GM12873 (cell line): ENCODE results near the gene SLC39A3.

ENCODE experiments used
- TF ChIP-seq, protein P1 (sequence below): IDR thresholded peaks from 2 replicates; pipeline ENCODE4 v1.5.1; 2012; ENCODE audit warnings: low read depth, mild to moderate bottlenecking, moderate library complexity, low read length, control low read depth; ENCODE audit not compliant: insufficient read depth; ENCODE audit errors: missing control alignments

Gene SLC39A3

GRCh38 chr19:2690856-2691255, 49.0 kb downstream of the SLC39A3 start:
- TF ChIP-seq, protein P1, sequence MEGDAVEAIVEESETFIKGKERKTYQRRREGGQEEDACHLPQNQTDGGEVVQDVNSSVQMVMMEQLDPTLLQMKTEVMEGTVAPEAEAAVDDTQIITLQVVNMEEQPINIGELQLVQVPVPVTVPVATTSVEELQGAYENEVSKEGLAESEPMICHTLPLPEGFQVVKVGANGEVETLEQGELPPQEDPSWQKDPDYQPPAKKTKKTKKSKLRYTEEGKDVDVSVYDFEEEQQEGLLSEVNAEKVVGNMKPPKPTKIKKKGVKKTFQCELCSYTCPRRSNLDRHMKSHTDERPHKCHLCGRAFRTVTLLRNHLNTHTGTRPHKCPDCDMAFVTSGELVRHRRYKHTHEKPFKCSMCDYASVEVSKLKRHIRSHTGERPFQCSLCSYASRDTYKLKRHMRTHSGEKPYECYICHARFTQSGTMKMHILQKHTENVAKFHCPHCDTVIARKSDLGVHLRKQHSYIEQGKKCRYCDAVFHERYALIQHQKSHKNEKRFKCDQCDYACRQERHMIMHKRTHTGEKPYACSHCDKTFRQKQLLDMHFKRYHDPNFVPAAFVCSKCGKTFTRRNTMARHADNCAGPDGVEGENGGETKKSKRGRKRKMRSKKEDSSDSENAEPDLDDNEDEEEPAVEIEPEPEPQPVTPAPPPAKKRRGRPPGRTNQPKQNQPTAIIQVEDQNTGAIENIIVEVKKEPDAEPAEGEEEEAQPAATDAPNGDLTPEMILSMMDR: no peak

- TF ChIP-seq, protein P1: no peak
These were observed 53.5 kb downstream of the SLC39A3 start for GRCh38 chr19:2686360-2686759.

- TF ChIP-seq, protein P1: no peak
These were observed 54.6 kb downstream of the SLC39A3 start for GRCh38 chr19:2685204-2685704.

DNA sequence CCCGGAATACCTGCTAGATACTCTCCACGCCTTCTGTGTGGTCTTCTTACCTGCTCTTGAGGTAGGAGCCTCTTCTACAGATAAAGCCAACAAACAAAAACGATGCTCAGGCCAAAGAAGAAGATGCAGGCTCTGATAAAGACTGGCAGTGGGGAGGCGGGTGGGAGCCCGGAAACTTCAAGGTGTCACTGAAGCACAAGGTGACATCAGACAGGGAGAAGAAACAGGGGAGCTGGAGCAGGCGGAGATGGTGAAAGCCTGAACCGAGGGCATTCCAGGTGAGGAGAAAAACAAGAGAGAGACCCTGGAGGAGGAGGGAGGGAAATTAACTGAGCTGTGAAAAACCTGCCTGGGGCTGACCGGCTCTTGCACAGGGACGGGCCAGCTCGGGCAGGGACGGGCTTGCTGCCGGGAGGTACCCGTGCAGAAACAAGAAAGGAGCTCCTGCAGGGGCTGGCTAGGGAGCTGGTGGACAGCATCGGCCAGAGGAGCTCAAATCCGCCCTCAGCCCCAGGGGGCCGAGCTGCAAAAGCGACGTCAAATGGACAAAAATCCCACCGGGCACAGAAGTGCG, 56.3 kb downstream of the SLC39A3 start:
- TF ChIP-seq, protein P1: no peak
